Kidney (tissue), 14 donors: ENCODE measurements around the gene DLGAP4. TPM values are rescaled to one million over a fixed set of nuclear protein-coding genes. Genes with fewer than 3 reads are reported as not detected.

Source experiments
- DNase-seq, 5 donors: peaks; one replicate each; pipeline ENCODE4 v3.0.0-alpha.2; 2013 to 2020
- FAIRE-seq: peaks from 2 replicates; lab custom pipeline; 2012; peaks lifted over from hg19 to GRCh38; lab: Jason Lieb, UNC
- H3K27ac ChIP-seq, 2 donors: one replicate each; pipeline ENCODE4 v1.7.0; 2013; ENCODE audit warnings: low read depth in 2 of 2, low read length in 2 of 2, inconsistent platforms in 1 of 2
- H3K27me3 ChIP-seq: one replicate; pipeline ENCODE4 v1.7.1; 2013; ENCODE audit warnings: low read length, inconsistent platforms; ENCODE audit not compliant: control insufficient read depth, insufficient read depth
- H3K36me3 ChIP-seq, 3 donors: one replicate each; pipeline versions ENCODE4 v1.7.0 to v1.7.1; 2013; ENCODE audit warnings: low read length in 3 of 3, control low read depth in 1 of 3, inconsistent platforms in 1 of 3; ENCODE audit not compliant: insufficient read depth in 3 of 3, control insufficient read depth in 2 of 3
- H3K4me1 ChIP-seq, 3 donors: one replicate each; pipeline versions ENCODE4 v1.7.0 to v1.7.1; 2013; ENCODE audit warnings: low read length in 3 of 3, inconsistent platforms in 1 of 3, low read depth in 1 of 3; ENCODE audit not compliant: control insufficient read depth in 2 of 3, insufficient read depth in 2 of 3
- H3K4me3 ChIP-seq, 3 donors: one replicate each; pipeline versions ENCODE4 v1.7.0 to v1.8.1; 2013; ENCODE audit warnings: low read length in 3 of 3, control low read depth in 1 of 3, inconsistent platforms in 1 of 3
- H3K9ac ChIP-seq, 3 donors: one replicate each; pipeline versions ENCODE4 v1.7.0 to v1.7.1; 2013; ENCODE audit warnings: low read length in 3 of 3, control low read depth in 1 of 3, inconsistent platforms in 1 of 3
- H3K9me3 ChIP-seq, 3 donors: one replicate each; pipeline versions ENCODE4 v1.7.0 to v1.7.1; 2013; ENCODE audit warnings: low read length in 3 of 3, control low read depth in 1 of 3, inconsistent platforms in 1 of 3; ENCODE audit not compliant: control insufficient read depth in 2 of 3, insufficient read depth in 1 of 3
- intact Hi-C: fragments of 100-400 bp; cut with DNase I; formaldehyde crosslinking; loops from one replicate; pipeline ENCODE4 v1.11.1; 2022
- polyA plus RNA-seq: library from polyadenylated mRNA; stranded (reverse); fragments of 350-450 nt; fragmentation: Illumina TruSeq; extraction: RNeasy Lipid Tissue Mini Kit (QIAGEN cat#74804); gene quantifications from one replicate; pipeline ENCODE4 v1.2.3, GENCODE V29; 2014; ENCODE audit warnings: low read depth, low replicate concordance; ENCODE audit not compliant: insufficient read depth
- total RNA-seq: library from RNA; stranded (reverse); fragmentation: NEBNext Ultra II Directional; extraction: Animal tissue kit (Norgen Biotek cat#: 25700); gene quantifications from one replicate; pipeline ENCODE4 v1.2.1, GENCODE V29; 2021
- TF ChIP-seq, protein P1 (sequence below): IDR thresholded peaks from 3 replicates; pipeline ENCODE4 v1.5.1; 2012; ENCODE audit warnings: mild to moderate bottlenecking, moderate library complexity, borderline replicate concordance; ENCODE audit not compliant: insufficient read depth; ENCODE audit errors: extremely low read depth
- donor health status: control.
- donor health status: control.
- donor health status: control.
- donor health status: control.
- donor health status: control.
- donor health status: DM: yes; HTN: yes; CAD: no.
- donor health status: Normal renal cell carcinoma (clear cell type).

Gene DLGAP4
- total and polyA plus RNA-seq, 2 donors from 2014 or later: 19.6 to 62.4 TPM

DNA sequence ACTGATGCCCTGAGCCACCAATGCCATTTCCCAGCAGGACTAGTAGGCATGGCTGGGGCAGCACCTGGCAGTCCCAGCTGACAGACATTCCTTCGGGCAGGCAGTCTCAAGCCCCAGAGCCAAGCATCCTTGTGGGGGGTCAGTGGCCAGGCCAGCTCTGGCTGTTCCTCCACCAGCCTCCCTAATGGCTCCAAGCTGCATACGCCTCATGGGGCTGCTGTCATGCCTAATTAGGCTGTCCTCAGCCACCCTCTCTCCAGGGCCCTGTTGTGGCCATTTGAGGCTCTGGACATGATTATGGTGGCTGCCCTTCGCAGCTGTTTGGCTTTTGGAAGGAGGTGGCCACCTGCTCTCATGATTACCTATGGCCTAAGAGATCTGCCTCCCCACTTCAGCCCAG is 79.4 kb downstream of the DLGAP4 start:
- TF ChIP-seq, protein P1, sequence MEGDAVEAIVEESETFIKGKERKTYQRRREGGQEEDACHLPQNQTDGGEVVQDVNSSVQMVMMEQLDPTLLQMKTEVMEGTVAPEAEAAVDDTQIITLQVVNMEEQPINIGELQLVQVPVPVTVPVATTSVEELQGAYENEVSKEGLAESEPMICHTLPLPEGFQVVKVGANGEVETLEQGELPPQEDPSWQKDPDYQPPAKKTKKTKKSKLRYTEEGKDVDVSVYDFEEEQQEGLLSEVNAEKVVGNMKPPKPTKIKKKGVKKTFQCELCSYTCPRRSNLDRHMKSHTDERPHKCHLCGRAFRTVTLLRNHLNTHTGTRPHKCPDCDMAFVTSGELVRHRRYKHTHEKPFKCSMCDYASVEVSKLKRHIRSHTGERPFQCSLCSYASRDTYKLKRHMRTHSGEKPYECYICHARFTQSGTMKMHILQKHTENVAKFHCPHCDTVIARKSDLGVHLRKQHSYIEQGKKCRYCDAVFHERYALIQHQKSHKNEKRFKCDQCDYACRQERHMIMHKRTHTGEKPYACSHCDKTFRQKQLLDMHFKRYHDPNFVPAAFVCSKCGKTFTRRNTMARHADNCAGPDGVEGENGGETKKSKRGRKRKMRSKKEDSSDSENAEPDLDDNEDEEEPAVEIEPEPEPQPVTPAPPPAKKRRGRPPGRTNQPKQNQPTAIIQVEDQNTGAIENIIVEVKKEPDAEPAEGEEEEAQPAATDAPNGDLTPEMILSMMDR: no peak
- FAIRE-seq: no peak
- intact Hi-C loops: no loop called here
- Histone ChIP-seq H3K27ac (no peak overlapping the region), H3K4me3 (no peak overlapping the region), H3K9me3 (peaks cover 0 to 6% (median 2%) of the 10 kb centered on the region in 3 donors), H3K36me3 (no peaks in the 10 kb centered on the region), H3K9ac (no peak overlapping the region), H3K27me3 (no peaks in the 10 kb centered on the region), H3K4me1 (no peaks in the 10 kb centered on the region)
- no peak for DNase-seq

DNA sequence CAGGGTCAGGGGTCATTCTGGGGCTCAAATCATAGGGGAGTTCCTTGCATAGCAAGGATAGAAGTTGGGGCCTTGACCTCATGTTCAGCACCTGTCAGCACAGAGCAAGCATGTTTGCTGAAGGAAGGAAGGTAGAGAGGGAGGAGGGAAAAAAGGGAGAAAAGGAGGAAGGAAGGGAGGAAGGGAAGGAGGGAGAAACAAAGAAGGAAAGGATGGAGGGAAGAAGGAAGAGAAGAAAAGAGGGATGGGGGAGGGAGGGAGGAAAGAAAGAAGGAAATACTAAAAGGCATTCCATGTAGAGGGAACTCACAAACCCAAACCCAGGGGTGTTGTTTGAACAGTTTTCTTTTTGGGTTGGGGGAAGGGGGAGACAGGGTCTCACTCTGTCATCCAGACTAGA is 80.1 kb downstream of the DLGAP4 start:
- intact Hi-C loops: no loop called here
- H3K27ac ChIP-seq: no peak overlapping the region
- no peak overlapping the region for H3K9ac ChIP-seq
- FAIRE-seq: no peak
- no peaks in the 10 kb centered on the region for H3K27me3 ChIP-seq
- H3K4me1 ChIP-seq: no peaks in the 10 kb centered on the region
- no peaks in the 10 kb centered on the region for H3K36me3 ChIP-seq
- TF ChIP-seq, protein P1: no peak
- no peak overlapping the region for H3K4me3 ChIP-seq
- no peaks in the 10 kb centered on the region for H3K9me3 ChIP-seq
- DNase-seq: no peak

DNA sequence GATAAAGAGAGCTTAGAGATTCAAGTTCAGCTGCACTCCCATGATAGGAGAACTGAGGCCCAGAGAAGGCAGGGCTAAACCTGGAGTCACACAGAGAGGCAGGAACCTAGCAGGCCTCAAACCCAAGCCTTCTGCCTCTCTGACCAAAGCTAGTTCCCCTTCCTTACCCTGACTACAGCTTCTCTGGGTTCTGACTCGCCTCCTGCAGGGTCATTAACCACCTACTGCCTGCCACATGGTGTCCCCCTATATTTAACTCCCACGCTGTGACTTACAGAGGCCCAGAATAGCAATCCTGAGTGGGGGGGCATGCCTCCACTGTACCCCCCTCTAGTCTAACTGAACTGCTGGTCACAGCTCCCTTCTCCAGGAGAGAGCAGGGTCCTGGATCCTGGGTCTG is 84.1 kb downstream of the DLGAP4 start:
- no peak overlapping the region for H3K27ac ChIP-seq
- H3K4me1 ChIP-seq: no peaks in the 10 kb centered on the region
- DNase-seq (no peak), FAIRE-seq (no peak)
- no peaks in the 10 kb centered on the region for H3K27me3 ChIP-seq
- H3K9me3 ChIP-seq: no peaks in the 10 kb centered on the region
- intact Hi-C loops: no loop called here
- no peaks in the 10 kb centered on the region for H3K36me3 ChIP-seq
- TF ChIP-seq, protein P1: no peak
- no peak overlapping the region for H3K9ac ChIP-seq
- no peak overlapping the region for H3K4me3 ChIP-seq
